Measurements from ENCODE around the gene CNNM4.

Gene CNNM4

DNA sequence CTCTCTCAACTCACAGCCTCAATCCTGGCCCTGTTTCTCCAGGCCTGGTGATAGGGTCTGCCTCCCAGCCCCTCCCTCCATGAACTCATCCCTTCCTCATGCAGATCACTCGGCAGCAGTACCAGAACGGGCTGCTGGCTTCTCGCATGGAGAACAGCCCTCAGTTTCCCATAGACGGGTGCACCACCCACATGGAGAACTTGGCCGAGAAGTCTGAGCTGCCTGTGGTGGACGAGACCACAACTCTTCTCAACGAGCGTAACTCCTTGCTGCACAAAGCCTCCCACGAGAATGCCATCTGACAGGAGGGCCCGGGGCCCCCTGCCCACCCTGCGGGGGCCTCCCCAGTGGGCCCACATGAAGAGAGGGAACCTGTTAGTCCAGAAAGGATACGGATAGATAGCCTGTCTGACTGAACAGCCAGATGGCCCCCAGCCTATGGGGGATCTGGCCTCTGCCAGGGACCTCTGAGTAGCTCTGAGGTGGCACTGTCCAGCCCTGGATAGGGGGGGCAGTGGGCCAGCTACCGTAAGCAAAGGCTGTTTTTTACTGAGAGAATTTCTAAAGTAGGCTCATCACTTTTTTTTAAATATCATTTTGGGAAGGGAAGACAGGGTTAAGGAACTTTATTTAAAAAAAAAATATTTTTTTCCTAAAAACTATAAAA, 48.6 kb downstream of the CNNM4 start:
- no peaks in the 10 kb centered on the region for H3K9me3 ChIP-seq (ENCODE audit: low read depth, low read length)
- no peak overlapping the region for H3K27ac ChIP-seq
- no peak overlapping the region for H3K9ac ChIP-seq (ENCODE audit: insufficient read length)
- no peak for TF ChIP-seq FOXP2 (optimal IDR thresholded peaks at IDR 0.05; ENCODE audit: control extremely low read depth, extremely low read length, insufficient read depth)
- TF ChIP-seq POLR2AphosphoS5 (IDR thresholded peaks at IDR 0.05; ENCODE audit: borderline replicate concordance, low read depth, low read length): no peak
- TF ChIP-seq EZH2 (IDR thresholded peaks at IDR 0.05): no peak
- no peak overlapping the region for H3K4me3 ChIP-seq
- H3K36me3 ChIP-seq (ENCODE audit: insufficient read depth, low read length): no peaks in the 10 kb centered on the region
- DNase-seq (ENCODE audit: low read depth, low spot score): no peak

DNA sequence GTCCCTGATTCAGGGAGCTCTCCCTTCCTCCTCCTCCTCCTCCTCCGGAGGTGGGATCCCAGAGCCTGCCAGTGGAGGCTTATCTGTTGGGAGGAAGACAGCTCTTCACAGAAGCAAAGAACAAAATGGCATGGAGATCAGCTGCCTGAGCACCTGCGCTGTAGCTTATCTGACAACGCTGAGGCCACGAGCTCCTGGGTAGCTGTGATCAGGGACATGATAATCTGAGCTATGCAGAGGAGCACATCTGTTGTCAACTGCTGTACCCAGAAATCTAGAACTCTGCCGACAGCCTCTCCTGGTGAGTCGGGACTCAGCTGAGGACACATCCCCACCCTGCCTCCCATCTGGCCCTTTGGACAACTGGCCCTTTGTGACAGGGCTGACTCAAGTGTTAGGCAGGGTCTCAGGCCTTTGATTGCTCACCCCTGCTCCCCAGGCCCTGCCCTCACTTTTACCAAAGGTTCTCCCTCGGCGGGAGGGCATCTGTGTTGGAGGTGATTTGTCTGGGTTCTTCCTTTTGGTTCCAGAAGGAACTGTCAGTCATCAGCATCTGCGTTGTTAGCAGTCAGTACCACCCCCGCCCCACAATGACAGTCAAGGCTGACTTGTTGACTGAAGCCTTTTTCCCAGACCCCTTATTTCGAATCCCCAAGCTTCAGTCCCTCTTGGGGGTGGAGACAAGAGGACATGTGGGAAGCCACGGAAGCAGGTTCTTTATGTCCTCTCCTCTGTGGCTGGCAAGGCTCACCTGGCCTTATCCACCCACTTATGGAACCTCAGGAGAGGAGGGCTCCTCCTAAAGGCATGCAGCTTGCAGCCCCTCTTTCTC, 49.5 kb downstream of the CNNM4 start:
- no peak overlapping the region for H3K27ac ChIP-seq
- H3K9me3 ChIP-seq (ENCODE audit: low read depth, low read length): no peaks in the 10 kb centered on the region
- no peaks in the 10 kb centered on the region for H3K36me3 ChIP-seq (ENCODE audit: insufficient read depth, low read length)
- no peak overlapping the region for H3K4me3 ChIP-seq
- DNase-seq (ENCODE audit: low read depth, low spot score): no peak
- H3K9ac ChIP-seq (ENCODE audit: insufficient read length): no peak overlapping the region
- TF ChIP-seq EZH2 (IDR thresholded peaks at IDR 0.05): no peak
- no peak for TF ChIP-seq FOXP2 (optimal IDR thresholded peaks at IDR 0.05; ENCODE audit: control extremely low read depth, extremely low read length, insufficient read depth)
- no peak for TF ChIP-seq POLR2AphosphoS5 (IDR thresholded peaks at IDR 0.05; ENCODE audit: borderline replicate concordance, low read depth, low read length)

DNA sequence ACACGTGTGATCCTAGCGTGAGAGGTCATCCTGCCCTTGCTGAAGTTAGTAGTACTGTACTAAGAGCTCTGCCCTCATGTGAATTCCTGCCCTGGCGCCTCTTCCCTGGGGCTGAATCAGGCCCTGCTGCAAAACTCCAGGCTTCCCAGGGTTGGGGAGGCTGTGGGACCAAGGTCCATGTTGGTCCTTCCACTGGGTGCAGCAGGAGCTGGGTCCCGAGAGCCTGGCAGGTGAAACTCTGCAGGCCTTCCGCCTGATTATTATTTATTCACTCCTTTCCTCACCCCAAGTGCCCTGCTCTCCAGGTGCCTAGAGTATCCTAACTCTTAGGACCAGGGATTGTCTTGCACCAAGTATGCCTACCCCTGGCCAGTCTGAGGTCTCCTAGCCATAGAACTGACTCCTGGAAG, 50.1 kb downstream of the CNNM4 start:
- DNase-seq (ENCODE audit: low read depth, low spot score): no peak
- Histone ChIP-seq H3K36me3 (ENCODE audit: insufficient read depth, low read length) (no peaks in the 10 kb centered on the region), H3K27ac (no peak overlapping the region), H3K9ac (ENCODE audit: insufficient read length) (no peak overlapping the region), H3K4me3 (no peak overlapping the region), H3K9me3 (ENCODE audit: low read depth, low read length) (no peaks in the 10 kb centered on the region)
- TF ChIP-seq FOXP2 (optimal IDR thresholded peaks at IDR 0.05; ENCODE audit: control extremely low read depth, extremely low read length, insufficient read depth) (no peak), EZH2 (IDR thresholded peaks at IDR 0.05) (no peak), POLR2AphosphoS5 (IDR thresholded peaks at IDR 0.05; ENCODE audit: borderline replicate concordance, low read depth, low read length) (no peak)

DNA sequence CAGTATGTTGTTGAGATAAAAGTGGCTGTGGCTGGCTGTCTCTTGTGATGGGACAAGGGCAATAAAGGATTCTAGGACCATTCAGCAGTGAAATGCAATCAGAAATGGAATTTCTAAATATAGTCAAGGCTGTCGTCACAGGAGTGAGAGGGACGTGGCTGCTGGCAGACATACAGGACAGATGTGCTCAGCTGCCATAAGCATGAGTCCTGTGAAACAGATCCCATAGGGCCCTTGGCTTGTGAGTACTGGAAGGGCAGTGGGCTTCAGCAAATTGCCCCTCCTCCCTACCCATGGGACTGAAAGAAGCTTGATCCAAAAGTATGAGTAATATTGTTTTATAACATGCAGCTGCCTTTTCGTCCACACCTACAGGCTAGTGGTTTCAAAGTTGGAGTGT, 51.2 kb downstream of the CNNM4 start:
- Histone ChIP-seq H3K36me3 (ENCODE audit: insufficient read depth, low read length) (no peaks in the 10 kb centered on the region), H3K9ac (ENCODE audit: insufficient read length) (no peak overlapping the region), H3K4me3 (no peak overlapping the region), H3K27ac (no peak overlapping the region), H3K9me3 (ENCODE audit: low read depth, low read length) (no peaks in the 10 kb centered on the region)
- TF ChIP-seq POLR2AphosphoS5 (IDR thresholded peaks at IDR 0.05; ENCODE audit: borderline replicate concordance, low read depth, low read length): no peak
- TF ChIP-seq EZH2 (IDR thresholded peaks at IDR 0.05): no peak
- no peak for TF ChIP-seq FOXP2 (optimal IDR thresholded peaks at IDR 0.05; ENCODE audit: control extremely low read depth, extremely low read length, insufficient read depth)
- no peak for DNase-seq (ENCODE audit: low read depth, low spot score)

DNA sequence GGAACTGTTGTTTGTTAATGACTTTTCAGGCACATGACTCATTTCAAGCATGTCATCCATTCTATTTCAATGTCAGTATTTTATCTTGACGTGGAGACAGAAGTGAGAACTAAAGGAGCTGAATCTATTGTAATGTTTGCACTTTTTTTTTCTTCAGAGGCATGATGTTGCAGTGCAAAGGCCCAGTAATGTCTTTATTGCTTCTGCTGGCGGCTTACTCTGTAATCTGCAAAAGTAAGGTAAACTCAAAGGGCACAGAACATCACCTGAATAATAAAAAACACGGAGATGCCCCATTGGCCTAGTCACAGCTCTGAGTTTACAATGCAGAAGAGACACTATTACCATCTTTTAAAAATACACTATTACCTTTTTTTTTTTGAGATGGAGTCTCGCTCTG, 53.0 kb downstream of the CNNM4 start:
- H3K4me3 ChIP-seq: no peak overlapping the region
- TF ChIP-seq FOXP2 (optimal IDR thresholded peaks at IDR 0.05; ENCODE audit: control extremely low read depth, extremely low read length, insufficient read depth) (no peak), EZH2 (IDR thresholded peaks at IDR 0.05) (no peak), POLR2AphosphoS5 (IDR thresholded peaks at IDR 0.05; ENCODE audit: borderline replicate concordance, low read depth, low read length) (no peak)
- no peak for DNase-seq (ENCODE audit: low read depth, low spot score)
- no peaks in the 10 kb centered on the region for H3K9me3 ChIP-seq (ENCODE audit: low read depth, low read length)
- H3K27ac ChIP-seq: no peak overlapping the region
- no peaks in the 10 kb centered on the region for H3K36me3 ChIP-seq (ENCODE audit: insufficient read depth, low read length)
- H3K9ac ChIP-seq (ENCODE audit: insufficient read length): no peak overlapping the region

DNA sequence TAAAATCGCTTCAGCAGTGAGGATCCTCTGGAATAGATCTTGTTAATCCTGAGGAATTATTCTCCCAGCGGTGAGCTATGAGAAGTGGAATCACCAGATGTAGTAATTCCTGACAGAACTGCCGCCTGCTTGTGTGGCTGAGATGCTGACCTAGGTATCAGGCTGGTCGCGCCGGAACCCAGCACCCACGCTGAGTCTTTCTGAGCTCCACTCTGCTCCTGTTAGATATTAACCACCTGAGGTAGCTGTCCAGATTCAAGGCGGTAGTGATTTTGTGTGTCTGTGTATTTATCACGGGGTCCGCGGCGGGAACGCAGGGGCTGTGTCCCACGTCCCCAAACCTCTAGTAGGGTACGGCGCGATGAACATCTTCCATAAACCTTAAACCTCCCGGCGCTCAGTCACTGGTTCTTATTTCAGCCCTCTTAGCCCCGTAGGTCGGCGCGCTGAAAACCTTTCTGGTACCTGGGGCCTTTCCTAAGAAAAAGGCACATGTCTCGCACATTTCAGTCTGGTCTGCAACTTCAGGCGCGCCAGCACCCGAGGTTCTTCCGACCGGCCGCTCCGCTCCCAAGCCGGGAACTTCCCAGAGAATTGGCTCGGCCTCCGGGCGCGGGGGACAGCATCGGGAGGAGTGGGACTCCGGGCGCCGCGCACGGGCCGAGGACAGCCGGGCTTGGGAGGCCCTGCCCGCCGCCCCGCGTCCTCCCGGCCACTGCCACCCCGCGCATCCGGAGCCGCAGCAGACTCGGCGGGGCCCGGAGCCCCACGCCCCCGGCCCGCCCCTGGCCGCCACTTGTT, 54.8 kb downstream of the CNNM4 start:
- Histone ChIP-seq H3K27ac (no peak overlapping the region), H3K9ac (ENCODE audit: insufficient read length) (peak overlapping the region; percentile 58)
- DNase-seq (ENCODE audit: low read depth, low spot score): no peak

DNA sequence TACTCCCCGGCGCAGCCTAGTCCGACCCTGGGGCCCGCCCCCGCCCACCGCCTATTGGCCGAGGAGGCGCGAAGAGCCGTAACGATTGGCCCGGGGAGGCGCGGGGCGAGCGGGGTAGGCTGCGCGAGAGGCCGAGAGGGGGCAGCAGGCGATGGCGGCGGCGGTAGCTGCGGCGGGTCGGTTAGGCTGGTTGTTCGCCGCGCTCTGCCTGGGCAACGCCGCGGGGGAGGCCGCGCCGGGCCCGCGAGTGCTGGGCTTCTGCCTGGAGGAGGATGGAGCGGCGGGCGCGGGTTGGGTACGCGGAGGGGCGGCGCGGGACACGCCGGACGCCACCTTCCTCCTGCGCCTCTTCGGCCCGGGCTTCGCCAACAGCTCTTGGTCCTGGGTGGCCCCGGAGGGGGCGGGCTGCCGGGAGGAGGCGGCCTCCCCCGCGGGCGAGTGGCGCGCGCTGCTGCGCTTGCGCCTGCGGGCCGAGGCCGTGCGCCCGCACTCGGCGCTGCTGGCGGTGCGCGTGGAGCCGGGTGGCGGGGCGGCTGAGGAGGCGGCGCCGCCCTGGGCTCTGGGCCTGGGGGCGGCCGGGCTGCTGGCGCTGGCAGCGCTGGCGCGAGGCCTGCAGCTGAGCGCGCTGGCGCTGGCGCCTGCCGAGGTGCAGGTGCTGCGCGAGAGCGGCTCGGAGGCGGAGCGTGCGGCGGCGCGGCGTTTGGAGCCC, 55.6 kb downstream of the CNNM4 start, which contains the start of gene CNNM3:
CNNM3 (plus strand) TSS at position 142 of the 709 bp plus-strand sequence; CDS start at position 152, 10 bp downstream.
- TF ChIP-seq FOXP2 (optimal IDR thresholded peaks at IDR 0.05; ENCODE audit: control extremely low read depth, extremely low read length, insufficient read depth) (peak; percentile 87), EZH2 (IDR thresholded peaks at IDR 0.05) (no peak), POLR2AphosphoS5 (IDR thresholded peaks at IDR 0.05; ENCODE audit: borderline replicate concordance, low read depth, low read length) (peak; percentile 60; the same call in 1 of the 2 replicates)
- H3K27ac ChIP-seq: no peak within 1 kb of the TSS

More for the DNA sequence above, 54.8 kb downstream of the CNNM4 start:
- no peaks in the 10 kb centered on the region for H3K36me3 ChIP-seq (ENCODE audit: insufficient read depth, low read length)
- TF ChIP-seq FOXP2 (optimal IDR thresholded peaks at IDR 0.05; ENCODE audit: control extremely low read depth, extremely low read length, insufficient read depth) (no peak), EZH2 (IDR thresholded peaks at IDR 0.05) (no peak), POLR2AphosphoS5 (IDR thresholded peaks at IDR 0.05; ENCODE audit: borderline replicate concordance, low read depth, low read length) (no peak)
- no peaks in the 10 kb centered on the region for H3K9me3 ChIP-seq (ENCODE audit: low read depth, low read length)
- H3K4me3 ChIP-seq: peak overlapping the region; percentile 81

More for the DNA sequence above, 55.6 kb downstream of the CNNM4 start, which contains the start of gene CNNM3:
- Histone ChIP-seq H3K9me3 (ENCODE audit: low read depth, low read length) (no peaks in the 10 kb centered on the region), H3K9ac (ENCODE audit: insufficient read length) (peak within 1 kb of the TSS; percentile 65), H3K4me3 (peak within 1 kb of the TSS; percentile 81), H3K36me3 (ENCODE audit: insufficient read depth, low read length) (no peaks in the 10 kb centered on the region)
- no peak for DNase-seq (ENCODE audit: low read depth, low spot score)

Measured in SK-N-MC (cell line).